Mesendoderm (in vitro differentiated cells): ENCODE results near the gene FNIP1.

Source experiments
- DNase-seq: peaks from one replicate; pipeline ENCODE4 v3.0.0; 2013
- H2AK5ac ChIP-seq: 2 replicates; pipeline ENCODE4 v1.6.1; 2013; ENCODE audit warnings: low read length, inconsistent platforms
- H2BK120ac ChIP-seq: 2 replicates; pipeline ENCODE4 v1.6.1; 2013; ENCODE audit warnings: low read depth, mild to moderate bottlenecking, low read length, moderate library complexity, mixed read lengths
- H2BK15ac ChIP-seq: replicated peaks from 2 replicates; pipeline ENCODE4 v1.6.1; 2013; ENCODE audit warnings: low read depth, mild to moderate bottlenecking, moderate library complexity
- H2BK5ac ChIP-seq: 2 replicates; pipeline ENCODE4 v1.6.1; 2013; ENCODE audit warnings: low read length, inconsistent platforms
- H3K18ac ChIP-seq: 2 replicates; pipeline ENCODE4 v1.6.1; 2013; ENCODE audit warnings: mild to moderate bottlenecking, low read length, mixed read lengths
- H3K23ac ChIP-seq: one replicate; pipeline ENCODE4 v1.6.1; 2013; ENCODE audit warnings: low read length
- H3K27ac ChIP-seq: 2 replicates; pipeline ENCODE4 v1.5.1; 2013; ENCODE audit warnings: low read depth, mild to moderate bottlenecking, inconsistent platforms, low read length, moderate library complexity
- H3K27me3 ChIP-seq: 2 replicates; pipeline ENCODE4 v1.6.1; 2013; ENCODE audit warnings: low read length, control low read depth, mild to moderate bottlenecking, inconsistent platforms; ENCODE audit not compliant: insufficient read depth, poor library complexity
- H3K36me3 ChIP-seq: 2 replicates; pipeline ENCODE4 v1.6.1; 2013; ENCODE audit warnings: low read length, inconsistent platforms; ENCODE audit not compliant: control insufficient read depth, insufficient read depth
- H3K4ac ChIP-seq: one replicate; pipeline ENCODE4 v1.6.1; 2013; ENCODE audit warnings: low read depth, mild to moderate bottlenecking, low read length, moderate library complexity
- H3K4me1 ChIP-seq: 2 replicates; pipeline ENCODE4 v1.6.1; 2013; ENCODE audit warnings: low read depth, low read length, inconsistent platforms; ENCODE audit not compliant: control insufficient read depth
- H3K4me2 ChIP-seq: 2 replicates; pipeline ENCODE4 v1.6.1; 2013; ENCODE audit warnings: low read length
- H3K4me3 ChIP-seq: 2 replicates; pipeline ENCODE4 v1.5.1; 2013; ENCODE audit warnings: mild to moderate bottlenecking, low read length
- H3K56ac ChIP-seq: one replicate; pipeline ENCODE4 v1.6.1; 2013; ENCODE audit warnings: low read length
- H3K79me1 ChIP-seq: 2 replicates; pipeline ENCODE4 v1.6.1; 2013; ENCODE audit warnings: low read length, inconsistent platforms
- H3K79me2 ChIP-seq: 2 replicates; pipeline ENCODE4 v1.6.1; 2013; ENCODE audit warnings: mild to moderate bottlenecking, low read length; ENCODE audit not compliant: control insufficient read depth, insufficient read depth
- H3K9ac ChIP-seq: 2 replicates; pipeline ENCODE4 v1.6.1; 2013; ENCODE audit warnings: low read length, inconsistent platforms
- H4K5ac ChIP-seq: one replicate; pipeline ENCODE4 v1.6.1; 2013; ENCODE audit warnings: low read length
- H4K8ac ChIP-seq: one replicate; pipeline ENCODE4 v1.6.1; 2013; ENCODE audit warnings: low read depth, mild to moderate bottlenecking, control low read depth, low read length, moderate library complexity
- WGBS: extraction: QIAGEN DNeasy Blood & Tissue Kit; methylation state at CpG from one replicate; pipeline ENCODE4 v1.1.7; 2013; ENCODE audit warnings: low lambda C conversion rate, missing lambda C conversion rate; ENCODE audit not compliant: insufficient coverage; ENCODE audit errors: extremely low coverage; 5-methylcytosine and 5-hydroxymethylcytosine counted together

The FNIP1 gene

GRCh38 chr5:131671409-131671808 lies 125.4 kb downstream of the FNIP1 start:
- Histone ChIP-seq H3K56ac (no peak overlapping the region), H3K4me1 (peaks cover 2% of the 10 kb centered on the region), H2AK5ac (no peak overlapping the region), H3K79me2 (no peaks in the 10 kb centered on the region), H2BK15ac (no peak overlapping the region), H3K23ac (no peak overlapping the region), H3K9ac (no peak overlapping the region), H4K5ac (no peak overlapping the region), H3K79me1 (no peaks in the 10 kb centered on the region), H3K4me2 (no peak overlapping the region), H3K18ac (no peak overlapping the region), H3K4me3 (no peak overlapping the region), H2BK120ac (no peak overlapping the region), H2BK5ac (no peak overlapping the region), H3K27me3 (no peaks in the 10 kb centered on the region), H3K27ac (no peak overlapping the region), H4K8ac (no peak overlapping the region), H3K4ac (no peak overlapping the region), H3K36me3 (no peaks in the 10 kb centered on the region)
- DNase-seq: no peak

GRCh38 chr5:131664929-131665328 lies 131.9 kb downstream of the FNIP1 start:
- Histone ChIP-seq H2BK120ac (no peak overlapping the region), H3K4ac (no peak overlapping the region), H3K56ac (no peak overlapping the region), H3K9ac (no peak overlapping the region), H3K79me1 (no peaks in the 10 kb centered on the region), H3K4me1 (no peaks in the 10 kb centered on the region), H3K18ac (no peak overlapping the region), H4K8ac (no peak overlapping the region), H2BK15ac (no peak overlapping the region), H3K36me3 (no peaks in the 10 kb centered on the region), H4K5ac (no peak overlapping the region), H2BK5ac (no peak overlapping the region), H3K4me2 (no peak overlapping the region), H3K27ac (no peak overlapping the region), H2AK5ac (no peak overlapping the region), H3K4me3 (no peak overlapping the region), H3K27me3 (no peaks in the 10 kb centered on the region), H3K79me2 (no peaks in the 10 kb centered on the region), H3K23ac (no peak overlapping the region)
- DNase-seq: no peak
- WGBS: no CpG with 5 or more reads among the region's 1 CpG

- Histone ChIP-seq H3K9ac (no peak overlapping the region), H2AK5ac (no peak overlapping the region), H3K27me3 (no peaks in the 10 kb centered on the region), H3K4me3 (no peak overlapping the region), H3K4ac (no peak overlapping the region), H3K4me1 (no peaks in the 10 kb centered on the region), H2BK15ac (no peak overlapping the region), H3K27ac (no peak overlapping the region), H4K8ac (no peak overlapping the region), H3K23ac (no peak overlapping the region), H3K4me2 (no peak overlapping the region), H3K18ac (no peak overlapping the region), H3K36me3 (no peaks in the 10 kb centered on the region), H3K56ac (no peak overlapping the region), H2BK120ac (no peak overlapping the region), H4K5ac (no peak overlapping the region), H3K79me1 (no peaks in the 10 kb centered on the region), H3K79me2 (no peaks in the 10 kb centered on the region), H2BK5ac (no peak overlapping the region)
- WGBS: no CpG with 5 or more reads among the region's 1 CpG
- DNase-seq: peak; percentile 43
Measured at GRCh38 chr5:131661933-131662332, 134.9 kb downstream of the FNIP1 start.

GRCh38 chr5:131659841-131660240 lies 137.0 kb downstream of the FNIP1 start:
- Histone ChIP-seq H3K18ac (no peak overlapping the region), H3K9ac (no peak overlapping the region), H3K23ac (no peak overlapping the region), H3K4me3 (no peak overlapping the region), H3K27ac (no peak overlapping the region), H4K5ac (no peak overlapping the region), H2BK5ac (no peak overlapping the region), H3K4me2 (no peak overlapping the region), H3K79me1 (no peaks in the 10 kb centered on the region), H3K4me1 (no peaks in the 10 kb centered on the region), H2AK5ac (no peak overlapping the region), H3K79me2 (no peaks in the 10 kb centered on the region), H4K8ac (no peak overlapping the region), H3K36me3 (no peaks in the 10 kb centered on the region), H2BK15ac (no peak overlapping the region), H3K27me3 (no peaks in the 10 kb centered on the region), H3K56ac (no peak overlapping the region), H2BK120ac (no peak overlapping the region), H3K4ac (no peak overlapping the region)
- DNase-seq: no peak
- no CpG with 5 or more reads among the region's 9 CpGs for WGBS

- no peak overlapping the region for H2BK15ac ChIP-seq
- no CpG with 5 or more reads among the region's 13 CpGs for WGBS
- H3K36me3 ChIP-seq: no peaks in the 10 kb centered on the region
- no peak overlapping the region for H2BK5ac ChIP-seq
- no peaks in the 10 kb centered on the region for H3K79me2 ChIP-seq
- H4K8ac ChIP-seq: no peak overlapping the region
- H3K79me1 ChIP-seq: no peaks in the 10 kb centered on the region
- H3K4ac ChIP-seq: no peak overlapping the region
- H3K56ac ChIP-seq: no peak overlapping the region
- no peak for DNase-seq
- H3K18ac ChIP-seq: no peak overlapping the region
- H3K4me3 ChIP-seq: no peak overlapping the region
- no peak overlapping the region for H3K9ac ChIP-seq
- H3K23ac ChIP-seq: no peak overlapping the region
- H4K5ac ChIP-seq: no peak overlapping the region
- H3K4me1 ChIP-seq: no peaks in the 10 kb centered on the region
- no peaks in the 10 kb centered on the region for H3K27me3 ChIP-seq
- H2BK120ac ChIP-seq: no peak overlapping the region
- no peak overlapping the region for H3K27ac ChIP-seq
- no peak overlapping the region for H2AK5ac ChIP-seq
- H3K4me2 ChIP-seq: no peak overlapping the region
Measured at GRCh38 chr5:131659290-131659689, 137.5 kb downstream of the FNIP1 start.

GRCh38 chr5:131654776-131655175 lies 142.0 kb downstream of the FNIP1 start:
- H3K4ac ChIP-seq: no peak overlapping the region
- no peak overlapping the region for H3K4me2 ChIP-seq
- H4K8ac ChIP-seq: no peak overlapping the region
- H3K23ac ChIP-seq: no peak overlapping the region
- no peak overlapping the region for H3K27ac ChIP-seq
- no peak overlapping the region for H3K56ac ChIP-seq
- no peak overlapping the region for H3K9ac ChIP-seq
- H3K4me3 ChIP-seq: no peak overlapping the region
- no peaks in the 10 kb centered on the region for H3K79me2 ChIP-seq
- no peak overlapping the region for H2BK15ac ChIP-seq
- H3K4me1 ChIP-seq: no peaks in the 10 kb centered on the region
- WGBS: no CpG with 5 or more reads among the region's 2 CpGs
- H2BK5ac ChIP-seq: no peak overlapping the region
- H3K79me1 ChIP-seq: no peaks in the 10 kb centered on the region
- H3K27me3 ChIP-seq: no peaks in the 10 kb centered on the region
- no peak overlapping the region for H2AK5ac ChIP-seq
- no peaks in the 10 kb centered on the region for H3K36me3 ChIP-seq
- H4K5ac ChIP-seq: no peak overlapping the region
- DNase-seq: no peak
- H3K18ac ChIP-seq: no peak overlapping the region
- no peak overlapping the region for H2BK120ac ChIP-seq
